IMR-90 (cell line): Measurements from ENCODE around the gene IQUB. TPM values are rescaled to one million over a fixed set of nuclear protein-coding genes. Genes with fewer than 3 reads are reported as not detected.
"Not testable (repeated sequence)": the region's sequence is repeated elsewhere in the genome, so short reads cannot be mapped to it uniquely, and the experiment has no call there.

Source experiments
- ATAC-seq: fragments of 200-7000 bp; cut with Tn5 transposase; 2 replicates; pipeline ENCODE4 v1.9.1; 2020; ENCODE audit warnings: low read depth, mild to moderate bottlenecking, moderate library complexity
- BruUV-seq: library from RNA; stranded (reverse); fragments of 400-500 nt; replicated peaks from 2 replicates; lab custom pipeline; 2021; lab: Mats Ljungman, UMichigan
- CTCF ChIA-PET: fragments of 300-600 bp; formaldehyde crosslinking; extraction: SDS; loops from one replicate; lab custom pipeline; 2021; ENCODE audit warnings: antibody characterized with exemption; lab: Yijun Ruan, JAX
- POLR2A ChIA-PET: fragments of 300-600 bp; sonication (Branson Sonifier 250); formaldehyde crosslinking; loops from one replicate; lab custom pipeline; 2022; ENCODE audit warnings: antibody characterized with exemption; ENCODE audit not compliant: unreplicated experiment; lab: Charles Lee
- DNase-seq: peaks from one replicate; pipeline ENCODE4 v3.0.0; 2013
- H2AFZ ChIP-seq: replicated peaks from 2 replicates; pipeline ENCODE3; 2013; ENCODE audit warnings: low read length, mild to moderate bottlenecking; ENCODE audit not compliant: poor library complexity
- H2AK5ac ChIP-seq: 2 replicates; pipeline ENCODE4 v1.6.1; 2013; ENCODE audit warnings: low read depth, low read length, inconsistent platforms
- H2AK9ac ChIP-seq: replicated peaks from 2 replicates; pipeline ENCODE3; 2013; ENCODE audit warnings: mild to moderate bottlenecking, low read depth, low read length, moderate library complexity; ENCODE audit not compliant: poor library complexity
- H2BK120ac ChIP-seq: 2 replicates; pipeline ENCODE4 v1.6.1; 2013; ENCODE audit warnings: low read depth, low read length, inconsistent platforms
- H2BK15ac ChIP-seq: 3 replicates; pipeline ENCODE4 v1.6.1; 2013; ENCODE audit warnings: low read depth, low read length, inconsistent platforms
- H2BK20ac ChIP-seq: 2 replicates; pipeline ENCODE4 v1.6.1; 2013; ENCODE audit warnings: low read depth, mild to moderate bottlenecking, inconsistent platforms, low read length, moderate library complexity
- H2BK5ac ChIP-seq: 2 replicates; pipeline ENCODE4 v1.6.1; 2013; ENCODE audit warnings: mild to moderate bottlenecking, low read depth, low read length, inconsistent platforms; ENCODE audit not compliant: poor library complexity, severe bottlenecking
- H3K14ac ChIP-seq: replicated peaks from 2 replicates; pipeline ENCODE4 v1.6.1; 2013; ENCODE audit warnings: low read depth, low read length, inconsistent platforms
- H3K18ac ChIP-seq: 2 replicates; pipeline ENCODE4 v1.6.1; 2013; ENCODE audit warnings: low read depth, low read length, control low read depth
- H3K23ac ChIP-seq: 2 replicates; pipeline ENCODE4 v1.6.1; 2013; ENCODE audit warnings: low read depth, low read length, inconsistent platforms
- H3K27ac ChIP-seq: 2 replicates; pipeline ENCODE4 v1.5.1; 2013; ENCODE audit warnings: mild to moderate bottlenecking, control low read depth, low read length; ENCODE audit not compliant: insufficient read depth
- H3K27me3 ChIP-seq: 2 replicates; pipeline ENCODE4 v1.6.1; 2013; ENCODE audit warnings: low read length; ENCODE audit not compliant: control insufficient read depth, insufficient read depth
- H3K36me3 ChIP-seq: 2 replicates; pipeline ENCODE4 v1.6.1; 2013; ENCODE audit warnings: low read length, mixed read lengths; ENCODE audit not compliant: control insufficient read depth, insufficient read depth
- H3K4ac ChIP-seq: 2 replicates; pipeline ENCODE4 v1.6.1; 2013; ENCODE audit warnings: low read depth, low read length, inconsistent platforms
- H3K4me1 ChIP-seq: 2 replicates; pipeline ENCODE4 v1.6.1; 2013; ENCODE audit warnings: low read length, mixed read lengths; ENCODE audit not compliant: control insufficient read depth, insufficient read depth
- H3K4me2 ChIP-seq: 2 replicates; pipeline ENCODE4 v1.6.1; 2013; ENCODE audit warnings: low read depth, mild to moderate bottlenecking, control low read depth, low read length, moderate library complexity
- H3K4me3 ChIP-seq: 2 replicates; pipeline ENCODE4 v1.5.1; 2013; ENCODE audit warnings: low read depth, mild to moderate bottlenecking, control low read depth, low read length, moderate library complexity; ENCODE audit not compliant: insufficient read depth
- H3K56ac ChIP-seq: 2 replicates; pipeline ENCODE4 v1.6.1; 2013; ENCODE audit warnings: low read length, inconsistent platforms; ENCODE audit not compliant: insufficient read depth; ENCODE audit errors: extremely low read depth
- H3K79me1 ChIP-seq, 2 experiments: 2 replicates each; pipeline ENCODE4 v1.6.1; 2013; ENCODE audit warnings: low read length in 2 of 2, inconsistent platforms in 1 of 2, low read depth in 1 of 2
- H3K9ac ChIP-seq: 2 replicates; pipeline ENCODE4 v1.6.1; 2013; ENCODE audit warnings: low read depth, low read length, control low read depth
- H3K9me1 ChIP-seq: 2 replicates; pipeline ENCODE4 v1.6.1; 2013; ENCODE audit warnings: low read length, inconsistent platforms; ENCODE audit not compliant: insufficient read depth
- H3K9me3 ChIP-seq: 2 replicates; pipeline ENCODE4 v1.6.1; 2013; ENCODE audit warnings: low read length; ENCODE audit not compliant: control insufficient read depth, insufficient read depth
- H4K20me1 ChIP-seq: 2 replicates; pipeline ENCODE4 v1.6.1; 2013; ENCODE audit warnings: low read length, inconsistent platforms; ENCODE audit not compliant: insufficient read depth
- H4K5ac ChIP-seq: 2 replicates; pipeline ENCODE4 v1.6.1; 2013; ENCODE audit warnings: mild to moderate bottlenecking, low read depth, low read length, control low read depth
- H4K8ac ChIP-seq, 2 experiments: 2 replicates each; pipeline ENCODE4 v1.6.1; 2013; ENCODE audit warnings: low read depth in 2 of 2, low read length in 2 of 2, control low read depth in 1 of 2, inconsistent platforms in 1 of 2
- H4K91ac ChIP-seq: 2 replicates; pipeline ENCODE4 v1.6.1; 2013; ENCODE audit warnings: low read depth, low read length, inconsistent platforms; ENCODE audit not compliant: insufficient read depth
- dilution Hi-C: fragments of 300-500 bp; cut with HindIII; formaldehyde crosslinking; loops from one replicate; pipeline ENCODE4 v1.14.3; 2018; ENCODE audit warnings: low sequenced_read_pairs; ENCODE audit not compliant: unreplicated experiment
- in situ Hi-C: fragments of 300-500 bp; cut with MboI; formaldehyde crosslinking; loops from 3 replicates; pipeline ENCODE4 v1.14.3; 2019; ENCODE audit warnings: low sequenced_read_pairs, inconsistent platforms, mixed read lengths
- intact Hi-C: fragments of 100-400 bp; cut with micrococcal nuclease; formaldehyde crosslinking; loops from 2 replicates; pipeline ENCODE4 v1.10.0; 2022
- polyA plus RNA-seq, 3 experiments: library from polyadenylated mRNA; depleted of rRNA; stranded (reverse); fragments of >200 nt; gene quantifications; 2 replicates each; pipeline ENCODE4 v1.2.3, GENCODE V29; 2012; ENCODE audit warnings: low replicate concordance in 1 of 3
- total RNA-seq: library from RNA; depleted of rRNA; stranded (reverse); fragments of >200 nt; gene quantifications from 2 replicates; pipeline ENCODE4 v1.2.3, GENCODE V29; 2012

The IQUB gene
- total and polyA plus RNA-seq, 2 of the 4 experiments (the other 2 are of a cell fraction): 0.05 to 0.18 TPM

DNA sequence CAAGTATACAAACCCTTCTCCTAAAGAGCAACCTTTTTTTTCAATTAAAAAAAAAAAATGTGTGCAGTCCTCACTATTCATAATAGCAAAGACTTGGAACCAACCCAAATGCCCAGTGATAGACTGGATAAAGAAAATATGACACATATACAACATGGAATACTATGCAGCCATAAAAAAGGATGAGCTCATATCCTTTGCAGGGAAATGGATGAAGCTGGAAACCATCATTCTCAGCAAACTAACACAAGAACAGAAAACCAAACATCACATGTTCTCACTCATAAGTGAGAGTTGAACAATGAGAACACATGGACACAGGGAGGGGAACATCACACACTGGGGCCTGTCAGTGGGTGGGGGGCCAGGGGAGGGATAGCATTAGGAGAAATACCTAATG is 17.7 kb upstream of the IQUB start:
- H3K27ac ChIP-seq, H3K4me3 ChIP-seq, H3K23ac ChIP-seq, H3K56ac ChIP-seq, H4K8ac ChIP-seq, H4K5ac ChIP-seq, BruUV-seq, ATAC-seq, H2BK5ac ChIP-seq, H3K36me3 ChIP-seq, H2AFZ ChIP-seq, H4K20me1 ChIP-seq, H3K9me3 ChIP-seq, H2AK5ac ChIP-seq, in situ Hi-C loops, H2BK120ac ChIP-seq, H4K91ac ChIP-seq, H3K14ac ChIP-seq, H2BK15ac ChIP-seq, DNase-seq, CTCF ChIA-PET, H3K9me1 ChIP-seq, H3K4me1 ChIP-seq, POLR2A ChIA-PET, dilution Hi-C loops, H2AK9ac ChIP-seq, intact Hi-C loops, H3K4ac ChIP-seq, H3K27me3 ChIP-seq, H3K4me2 ChIP-seq, H3K9ac ChIP-seq, H3K18ac ChIP-seq, H2BK20ac ChIP-seq: not testable (repeated sequence)
- H3K79me1 ChIP-seq: peaks cover 8 to 30% of the 10 kb centered on the region in 2 experiments
